HG03196 (cell line): ENCODE data around the gene CCSER1.

Experiments
- ATAC-seq: cut with Tn5 transposase; IDR thresholded peaks from one replicate; pipeline ENCODE4 v1.9.1; 2021; ENCODE audit not compliant: unreplicated experiment

CCSER1 gene

DNA sequence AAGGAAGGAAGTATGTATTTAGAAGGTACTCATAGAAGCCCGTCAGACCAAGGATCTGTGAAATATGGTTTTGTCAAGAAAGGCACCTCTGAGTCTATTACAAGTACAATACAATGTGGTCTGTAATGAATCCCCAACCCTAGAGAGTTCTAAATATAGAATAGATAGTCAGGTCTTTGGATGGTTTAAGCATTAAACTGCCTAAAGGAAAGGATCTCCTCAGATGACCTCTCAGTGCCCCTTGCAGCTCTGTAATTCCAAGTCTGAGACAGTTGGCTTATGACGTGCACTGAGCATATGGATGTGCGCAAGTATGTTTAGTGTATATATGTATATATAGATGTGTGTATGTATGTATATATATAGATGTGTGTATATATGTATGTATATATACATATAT is 62.0 kb downstream of the CCSER1 start:
- ATAC-seq: no peak

DNA sequence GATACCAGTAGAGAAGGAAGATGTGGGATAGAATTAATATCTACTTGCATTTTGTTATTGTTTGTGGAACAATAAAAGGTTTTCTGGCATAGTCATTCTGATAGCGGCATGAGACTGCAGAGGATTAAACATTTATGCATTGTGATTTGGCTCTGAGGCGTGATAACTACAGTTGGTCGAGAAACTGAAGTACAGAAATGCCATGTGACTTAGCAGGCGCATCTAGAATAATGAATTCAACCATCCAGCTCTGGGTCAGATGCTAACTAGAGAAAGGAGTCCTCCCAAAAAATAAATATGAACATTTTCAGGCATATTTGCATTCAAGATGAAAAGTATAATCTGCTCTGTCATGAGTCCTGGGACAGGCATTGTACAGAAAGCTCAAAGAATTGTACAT is 62.8 kb downstream of the CCSER1 start:
- ATAC-seq: no peak

DNA sequence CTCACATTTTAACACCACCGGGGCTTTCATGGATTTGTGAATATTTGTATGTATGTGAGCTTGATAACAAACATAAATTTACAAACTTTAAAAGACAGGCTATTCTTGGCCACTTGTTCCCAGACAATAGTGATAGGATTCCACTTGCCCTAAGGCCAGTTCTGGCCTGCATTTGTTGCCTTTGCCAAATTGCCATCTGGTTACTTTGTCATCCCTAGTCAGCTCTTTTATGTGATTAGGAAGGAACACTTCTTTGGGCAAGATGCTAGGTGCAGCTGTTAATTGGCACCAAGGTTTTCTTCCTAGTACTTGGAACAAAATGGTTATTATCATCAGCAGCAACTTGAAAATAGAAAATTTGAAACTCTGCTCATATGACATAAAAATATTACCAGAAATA is 63.3 kb downstream of the CCSER1 start:
- no peak for ATAC-seq

DNA sequence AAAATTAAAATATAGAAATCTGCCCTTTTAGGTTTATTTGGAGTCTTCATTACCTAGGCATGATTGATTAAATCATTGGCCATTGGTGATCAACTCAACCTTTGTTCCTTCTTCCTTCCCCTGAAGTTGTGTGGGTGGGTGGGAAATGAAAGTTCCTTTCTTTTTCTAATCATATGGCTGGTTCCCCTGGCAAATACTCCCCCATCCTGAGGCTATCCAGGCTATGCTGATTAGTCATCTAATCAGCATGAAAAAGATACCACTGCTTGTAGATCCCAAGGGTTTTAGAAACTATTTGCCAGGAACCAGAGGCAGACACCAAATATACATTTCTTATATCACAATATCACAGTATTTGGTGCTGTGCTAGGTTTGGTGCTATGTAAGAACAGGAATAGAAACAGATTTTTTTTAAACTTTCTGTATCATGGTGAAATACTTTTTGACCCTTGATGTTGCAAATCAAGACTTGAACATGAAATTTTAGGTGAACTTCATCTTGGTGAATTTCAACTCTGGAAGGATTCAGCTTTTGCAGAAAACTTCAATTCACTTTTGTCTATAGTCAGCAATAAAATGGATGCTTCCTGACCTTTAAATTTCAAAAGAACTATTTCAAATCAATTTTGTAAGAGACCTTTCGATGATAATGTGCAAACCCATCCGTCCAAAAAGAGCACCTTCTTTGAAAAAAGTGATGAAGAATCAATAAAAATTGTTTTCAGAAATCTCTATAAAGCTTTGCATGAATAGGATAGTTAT is 71.1 kb downstream of the CCSER1 start:
- ATAC-seq: no peak

DNA sequence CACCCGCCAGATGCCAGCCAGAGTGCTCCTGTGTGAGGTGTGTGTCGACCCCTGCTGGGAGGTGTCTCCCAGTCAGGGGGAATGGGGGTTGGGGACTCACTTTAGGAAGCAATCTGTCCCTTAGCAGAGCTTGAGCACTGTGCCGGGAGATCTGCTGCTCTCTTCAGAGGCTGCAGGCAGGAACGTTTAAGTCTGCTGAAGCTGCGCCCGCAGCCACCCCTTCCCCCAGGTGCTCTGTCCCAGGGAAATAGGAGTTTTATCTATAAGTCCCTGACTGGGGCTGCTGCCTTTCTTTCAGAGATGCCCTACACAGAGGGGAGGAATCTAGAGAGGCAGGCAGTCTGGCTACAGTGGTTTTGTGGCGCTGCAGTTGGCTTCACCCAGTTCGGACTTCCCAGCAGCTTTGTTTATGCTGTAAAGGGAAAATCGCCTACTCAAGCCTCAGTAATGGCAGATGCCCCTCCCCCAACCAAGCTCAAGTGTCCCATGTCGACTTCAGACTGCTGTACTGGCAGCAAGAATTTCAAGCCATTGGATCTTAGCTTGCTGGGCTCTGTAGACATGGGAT is 80.8 kb downstream of the CCSER1 start:
- no peak for ATAC-seq

GRCh38 chr4:90209922-90210321 is 82.7 kb downstream of the CCSER1 start:
- ATAC-seq: no peak

DNA sequence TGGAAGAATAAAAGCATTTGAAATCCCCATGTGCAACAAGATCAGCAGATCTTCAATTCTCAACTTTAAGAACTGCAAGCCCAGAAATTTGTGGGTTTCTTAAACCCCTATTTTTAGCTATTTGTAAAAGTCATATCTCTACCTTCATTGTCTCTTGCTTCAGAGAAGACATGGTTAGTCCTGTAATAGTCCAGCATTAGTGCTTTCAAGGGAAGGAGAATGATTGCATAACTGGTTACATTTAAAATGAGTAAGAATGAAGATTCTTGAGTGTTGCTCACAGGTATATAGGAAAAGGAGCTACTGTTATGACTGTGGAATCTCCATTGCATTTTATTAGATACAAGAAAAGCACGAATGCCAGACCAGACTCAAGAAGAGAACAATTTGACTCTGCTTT is 84.0 kb downstream of the CCSER1 start:
- no peak for ATAC-seq

GRCh38 chr4:90215286-90215685 is 88.1 kb downstream of the CCSER1 start:
- peak; percentile 76 for ATAC-seq

DNA sequence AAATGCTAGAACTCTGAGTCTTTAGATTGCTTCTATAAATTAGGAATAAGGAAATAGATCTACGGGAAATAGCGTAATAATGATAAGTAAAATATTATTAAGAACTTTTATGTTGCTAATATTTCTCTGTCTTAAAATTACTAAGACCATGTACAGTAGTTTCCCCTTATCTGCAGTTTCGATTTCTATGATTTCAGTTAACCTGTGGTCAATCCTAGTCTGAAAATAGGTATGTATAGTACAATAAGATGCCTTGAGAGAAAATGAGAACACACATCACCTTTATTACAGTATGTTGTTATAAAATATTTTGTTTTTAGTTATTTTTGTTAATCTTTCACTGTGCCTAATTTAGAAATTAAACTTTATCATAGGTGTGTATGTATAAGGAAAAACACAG is 92.6 kb downstream of the CCSER1 start:
- no peak for ATAC-seq

- ATAC-seq: no peak
These were observed 93.3 kb downstream of the CCSER1 start for GRCh38 chr4:90220459-90220858.

GRCh38 chr4:90226734-90227133 is 99.5 kb downstream of the CCSER1 start:
- ATAC-seq: no peak

DNA sequence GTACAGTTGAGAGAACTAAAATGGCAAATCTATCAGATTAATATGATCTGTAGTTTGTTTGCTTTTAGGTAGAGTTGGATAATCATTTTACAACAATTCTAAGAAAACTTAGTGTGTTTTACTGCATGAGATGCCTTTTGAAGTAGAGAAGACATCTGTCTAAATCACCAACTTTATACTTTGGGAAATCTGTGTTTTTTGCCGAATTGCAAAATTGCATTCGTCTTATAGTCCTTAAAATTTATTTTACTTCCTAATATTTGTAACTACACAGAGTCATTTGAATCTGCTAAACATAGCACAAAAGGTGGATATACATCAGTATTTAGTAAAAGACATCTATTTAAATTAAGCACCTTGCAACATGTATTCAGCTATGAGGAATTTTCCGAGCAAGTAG is 100.0 kb downstream of the CCSER1 start:
- ATAC-seq: no peak

DNA sequence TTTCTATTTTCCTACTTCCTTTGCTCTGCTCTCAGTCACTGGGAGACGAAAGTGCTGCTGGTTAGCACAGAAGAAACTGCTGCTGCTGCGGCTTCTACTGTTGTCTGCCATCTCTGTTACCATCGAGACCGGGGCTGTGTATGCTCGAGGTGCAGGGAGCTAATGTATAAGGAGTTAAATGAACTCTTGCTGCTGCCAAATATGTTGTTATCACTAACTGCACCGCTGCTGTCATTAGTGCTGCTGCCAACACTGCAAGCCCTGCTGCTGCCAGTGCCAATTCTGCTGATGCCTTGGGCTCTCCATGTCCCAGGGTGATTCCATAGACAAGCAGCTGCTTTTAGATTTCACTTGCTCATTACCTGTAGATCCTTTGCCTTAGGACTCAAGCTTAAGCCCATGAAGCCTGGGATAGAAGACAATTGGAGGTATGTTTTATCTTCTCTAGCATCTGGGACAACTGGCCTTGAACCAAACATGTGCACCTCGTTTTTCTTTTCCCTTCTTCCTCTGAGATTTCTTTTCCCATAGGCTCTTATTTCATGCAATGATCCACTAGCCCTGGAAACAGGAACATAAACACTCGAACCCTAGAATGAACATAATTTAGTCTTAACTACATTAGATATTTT is 107.8 kb downstream of the CCSER1 start:
- no peak for ATAC-seq

GRCh38 chr4:90237751-90238530 is 110.7 kb downstream of the CCSER1 start:
- ATAC-seq: no peak

DNA sequence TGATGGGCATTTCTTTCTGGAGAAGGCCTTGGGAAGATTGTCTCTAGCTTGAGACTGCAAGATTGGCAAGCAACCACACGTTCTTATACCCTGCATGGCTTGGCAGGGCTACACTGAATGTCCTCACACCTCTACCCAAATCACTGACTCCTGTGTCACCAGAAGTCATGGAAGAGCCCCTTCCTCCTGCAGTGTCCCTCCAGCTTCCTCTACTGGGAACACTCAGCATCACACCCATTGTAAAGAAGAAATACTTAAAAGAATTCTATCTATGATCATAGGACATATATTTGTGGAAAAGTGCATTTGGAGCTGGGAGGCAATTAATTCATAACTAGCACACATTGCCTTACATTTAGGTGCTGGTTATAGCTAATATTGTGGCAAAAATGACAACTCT is 113.1 kb downstream of the CCSER1 start:
- ATAC-seq: no peak

DNA sequence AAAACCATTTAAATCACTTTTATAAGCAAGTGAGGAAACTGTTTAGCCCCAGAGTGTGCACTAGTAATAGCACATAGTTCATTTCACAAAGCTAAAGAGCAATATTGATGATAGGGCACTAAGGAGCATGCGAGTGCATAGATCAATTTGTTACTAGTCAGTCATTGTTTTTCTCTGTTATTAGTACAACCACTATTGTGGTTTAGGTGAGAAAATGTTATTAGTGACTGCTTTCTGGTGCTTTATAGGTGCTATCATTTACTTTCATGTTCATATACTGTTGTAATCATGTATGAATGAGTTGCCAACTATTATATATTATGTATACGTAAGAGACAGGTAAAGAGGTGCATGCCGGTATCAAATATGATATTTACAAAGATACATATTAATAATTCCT is 113.8 kb downstream of the CCSER1 start:
- ATAC-seq: no peak

DNA sequence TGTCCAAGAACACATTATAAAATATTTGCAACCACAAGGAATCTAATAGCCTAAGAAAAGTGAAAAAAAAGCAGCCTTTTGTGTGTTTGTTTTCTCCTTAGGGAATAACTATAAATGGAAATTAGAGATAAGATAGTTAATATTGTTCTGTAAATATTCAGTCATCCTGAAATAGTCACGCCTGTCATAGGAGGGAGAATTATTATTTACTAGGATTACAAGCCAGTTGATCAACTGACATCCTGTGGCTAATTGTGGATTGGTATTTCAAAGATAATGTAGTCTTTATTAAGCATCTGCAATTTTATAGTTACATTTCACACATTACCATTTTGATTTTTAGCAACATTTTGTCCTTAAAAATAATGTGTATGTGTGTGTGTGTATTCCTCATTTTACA is 118.6 kb downstream of the CCSER1 start:
- no peak for ATAC-seq

DNA sequence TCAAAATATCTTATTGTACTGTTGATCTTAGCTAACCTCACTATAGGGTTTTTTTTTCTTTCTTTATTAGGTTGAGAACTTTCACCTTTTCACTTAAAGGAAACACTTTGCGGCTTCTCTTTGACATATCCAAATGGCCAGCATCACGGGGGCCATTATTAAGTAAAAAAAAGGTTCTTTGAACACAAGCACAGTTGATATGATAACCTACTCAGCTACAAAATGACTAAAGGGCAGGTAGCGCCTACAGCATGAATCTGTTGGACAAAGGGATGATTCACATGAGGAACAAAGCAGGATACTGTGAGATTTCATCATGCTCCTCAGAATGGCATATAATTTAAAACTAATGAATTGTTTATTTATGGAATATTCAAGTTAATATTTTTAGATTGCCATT is 119.6 kb downstream of the CCSER1 start:
- ATAC-seq: no peak

- no peak for ATAC-seq
These were observed 127.2 kb downstream of the CCSER1 start for GRCh38 chr4:90254357-90254756.

DNA sequence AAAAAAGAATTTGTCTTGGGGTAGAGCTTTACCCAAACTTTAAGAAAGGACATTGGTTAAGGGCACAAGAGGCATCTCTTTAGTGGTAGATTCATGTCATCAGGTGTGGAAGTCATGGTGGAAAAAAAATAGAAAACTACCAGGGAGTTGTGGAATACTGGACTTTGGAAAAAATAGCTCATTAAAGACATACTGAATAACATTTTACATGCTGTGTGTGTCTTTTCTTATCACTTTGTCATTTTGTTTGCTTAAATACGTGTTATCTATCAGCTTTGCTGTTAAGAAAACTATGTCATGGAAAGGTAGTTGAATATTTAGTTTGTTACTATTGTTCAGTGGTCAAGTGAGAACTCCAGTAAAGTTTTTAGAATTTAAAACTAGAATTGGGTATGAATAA is 147.0 kb downstream of the CCSER1 start:
- ATAC-seq: no peak

GRCh38 chr4:90280954-90281353 is 153.8 kb downstream of the CCSER1 start:
- ATAC-seq: no peak
